Measurements from ENCODE around the gene SLC44A2. TPM values are rescaled to one million over a fixed set of nuclear protein-coding genes. Genes with fewer than 3 reads are reported as not detected.

SLC44A2 gene
- total RNA-seq, 3 donors from 2014 or later = 90.0 to 179 (median 116) TPM

- Histone ChIP-seq H3K9me3 (no peaks in the 10 kb centered on the region), H3K36me3 (ENCODE audit: low read depth) (no peaks in the 10 kb centered on the region), H3K4me3 (no peak overlapping the region), H3K4me1 (ENCODE audit: low read depth) (peaks cover 11% of the 10 kb centered on the region)
- TF ChIP-seq CTCF (IDR thresholded peaks at IDR 0.05) = no peak
- DNase-seq = no peak
- ATAC-seq = no peak
- intact Hi-C loops (cut with DNase I, micrococcal nuclease) = no loop called here
Measured at GRCh38 chr19:10691883-10692282, 66.5 kb downstream of the SLC44A2 start.

DNA sequence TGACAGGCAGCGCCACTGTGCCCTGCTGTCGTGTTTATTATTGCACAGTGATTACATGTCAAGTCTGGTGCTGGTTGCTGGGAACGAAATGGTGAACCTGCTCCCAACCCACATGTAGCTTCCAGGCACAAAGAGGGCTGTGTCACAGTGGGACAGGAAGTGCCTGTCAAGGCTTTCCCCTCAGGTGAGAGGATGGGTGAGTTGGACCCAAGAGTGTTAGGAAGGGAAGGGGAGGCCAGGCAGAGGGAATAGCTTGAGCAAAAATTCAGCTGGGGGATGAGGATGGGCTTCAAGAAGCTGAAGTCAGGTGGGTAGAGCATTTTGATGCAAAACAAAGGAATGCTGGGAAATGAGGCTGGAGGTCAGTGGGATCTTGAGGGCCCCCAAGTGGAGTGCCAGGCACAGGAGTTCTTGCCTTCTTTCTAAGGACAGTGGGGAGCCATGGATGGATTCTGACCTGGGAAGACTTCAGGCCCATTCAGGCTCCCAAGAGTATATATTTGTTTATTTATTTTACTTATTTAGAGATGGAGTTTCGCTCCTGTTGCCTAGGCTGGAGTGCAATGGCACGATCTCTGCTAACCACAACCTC lies 67.4 kb downstream of the SLC44A2 start:
- H3K9me3 ChIP-seq = no peaks in the 10 kb centered on the region
- peaks cover 11% of the 10 kb centered on the region for H3K4me1 ChIP-seq (ENCODE audit: low read depth)
- no peak overlapping the region for H3K4me3 ChIP-seq
- DNase-seq (no peak), ATAC-seq (no peak)
- no peaks in the 10 kb centered on the region for H3K36me3 ChIP-seq (ENCODE audit: low read depth)
- TF ChIP-seq CTCF (IDR thresholded peaks at IDR 0.05) = no peak
- intact Hi-C loops (cut with DNase I, micrococcal nuclease) = no loop called here

Other genes with a start within 250 kb of the SLC44A2 start
- 100 to 1,000 TPM; 104 to 142 (median 123) TPM for gene TYK2, start 245.0 kb upstream of the SLC44A2 start, total RNA-seq
- 100 to 1,000 TPM; 125 to 179 (median 145) TPM for gene CDC37, start 222.0 kb upstream of the SLC44A2 start, total RNA-seq
- gene PDE4A, start 205.0 kb upstream of the SLC44A2 start, total RNA-seq = 10 to 100 TPM in 2 of 3 donors, 1 to 10 TPM in 1; 7.0 to 27.4 (median 14.7) TPM
- gene KEAP1, start 122.2 kb upstream of the SLC44A2 start, total RNA-seq = 10 to 100 TPM; 57.5 to 75.7 (median 61.0) TPM
- gene S1PR5, start 108.1 kb upstream of the SLC44A2 start, total RNA-seq = under 1 TPM in 2 of 3 donors, not detected in 1; 0.23 to 0.31 TPM
- 100 to 1,000 TPM in 1 of 3 donors, 10 to 100 TPM in 2; 63.0 to 119 (median 93.5) TPM for gene ATG4D, start 81.6 kb upstream of the SLC44A2 start, total RNA-seq
- 10 to 100 TPM; 12.0 to 23.3 (median 17.0) TPM for gene KRI1, start 59.5 kb upstream of the SLC44A2 start, total RNA-seq
- gene CDKN2D, start 56.6 kb upstream of the SLC44A2 start, total RNA-seq = 10 to 100 TPM in 2 of 3 donors, 1 to 10 TPM in 1; 6.1 to 12.1 (median 11.9) TPM
- 100 to 1,000 TPM in 2 of 3 donors, 10 to 100 TPM in 1; 42.6 to 140 (median 131) TPM for gene AP1M2, start 38.2 kb upstream of the SLC44A2 start, total RNA-seq
- gene ILF3, start 28.8 kb downstream of the SLC44A2 start, total RNA-seq = 100 to 1,000 TPM; 151 to 213 (median 178) TPM
- 100 to 1,000 TPM in 2 of 3 donors, 10 to 100 TPM in 1; 57.8 to 107 (median 101) TPM for gene QTRT1, start 75.9 kb downstream of the SLC44A2 start, total RNA-seq
- 100 to 1,000 TPM; 318 to 602 (median 562) TPM for gene DNM2, start 92.5 kb downstream of the SLC44A2 start, total RNA-seq
- 10 to 100 TPM; 12.8 to 24.7 (median 15.3) TPM for gene TMED1, start 210.7 kb downstream of the SLC44A2 start, total RNA-seq
- 1 to 10 TPM in 1 of 3 donors, under 1 TPM in 2; 0.64 to 1.9 (median 0.73) TPM for gene C19orf38, start 222.9 kb downstream of the SLC44A2 start, total RNA-seq
- gene CARM1, start 246.0 kb downstream of the SLC44A2 start, total RNA-seq = 10 to 100 TPM; 49.1 to 54.3 (median 49.7) TPM